Endometrial microvascular endothelial cells (primary cell): Measurements from ENCODE around the gene POLR2E. TPM values are rescaled to one million over a fixed set of nuclear protein-coding genes. Genes with fewer than 3 reads are reported as not detected.

Experiments
- in situ Hi-C: cut with HindIII; loops from 2 replicates; pipeline ENCODE4 v1.10.0; 2017; ENCODE audit warnings: low sequenced_read_pairs, low pct_unique_long_range_greater_than_20kb; ENCODE audit errors: inconsistent ontology term
- total RNA-seq: library from RNA; depleted of rRNA; stranded (reverse); fragments of >200 nt; gene quantifications from one replicate; pipeline ENCODE4 v1.2.3, GENCODE V29; 2015; ENCODE audit errors: inconsistent ontology term

Gene POLR2E
- total RNA-seq, 1 donor from 2014 or later, result 304 TPM

DNA sequence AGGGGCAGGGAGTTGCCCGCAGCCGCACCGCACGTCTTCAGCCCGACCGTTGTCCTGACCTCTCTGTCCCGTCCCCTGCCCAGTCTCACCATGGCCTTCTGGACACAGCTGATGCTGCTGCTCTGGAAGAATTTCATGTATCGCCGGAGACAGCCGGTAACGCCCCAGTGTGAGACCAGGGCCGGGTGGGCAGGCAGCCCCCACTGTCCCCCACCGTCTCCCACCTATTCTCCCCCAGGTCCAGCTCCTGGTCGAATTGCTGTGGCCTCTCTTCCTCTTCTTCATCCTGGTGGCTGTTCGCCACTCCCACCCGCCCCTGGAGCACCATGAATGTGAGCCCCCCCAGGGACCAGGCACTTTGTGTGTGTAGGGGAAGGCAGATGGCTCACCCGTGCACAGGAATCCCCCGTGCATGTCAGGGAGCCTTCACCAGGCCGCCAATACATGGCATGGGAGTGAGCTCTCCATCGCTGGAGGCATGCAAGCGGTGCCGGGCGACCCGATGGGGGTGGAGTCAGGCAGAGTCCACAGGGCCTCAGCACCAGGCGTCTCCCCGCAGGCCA lies 53.8 kb downstream of the POLR2E start:
- in situ Hi-C loops, result no loop called here

DNA sequence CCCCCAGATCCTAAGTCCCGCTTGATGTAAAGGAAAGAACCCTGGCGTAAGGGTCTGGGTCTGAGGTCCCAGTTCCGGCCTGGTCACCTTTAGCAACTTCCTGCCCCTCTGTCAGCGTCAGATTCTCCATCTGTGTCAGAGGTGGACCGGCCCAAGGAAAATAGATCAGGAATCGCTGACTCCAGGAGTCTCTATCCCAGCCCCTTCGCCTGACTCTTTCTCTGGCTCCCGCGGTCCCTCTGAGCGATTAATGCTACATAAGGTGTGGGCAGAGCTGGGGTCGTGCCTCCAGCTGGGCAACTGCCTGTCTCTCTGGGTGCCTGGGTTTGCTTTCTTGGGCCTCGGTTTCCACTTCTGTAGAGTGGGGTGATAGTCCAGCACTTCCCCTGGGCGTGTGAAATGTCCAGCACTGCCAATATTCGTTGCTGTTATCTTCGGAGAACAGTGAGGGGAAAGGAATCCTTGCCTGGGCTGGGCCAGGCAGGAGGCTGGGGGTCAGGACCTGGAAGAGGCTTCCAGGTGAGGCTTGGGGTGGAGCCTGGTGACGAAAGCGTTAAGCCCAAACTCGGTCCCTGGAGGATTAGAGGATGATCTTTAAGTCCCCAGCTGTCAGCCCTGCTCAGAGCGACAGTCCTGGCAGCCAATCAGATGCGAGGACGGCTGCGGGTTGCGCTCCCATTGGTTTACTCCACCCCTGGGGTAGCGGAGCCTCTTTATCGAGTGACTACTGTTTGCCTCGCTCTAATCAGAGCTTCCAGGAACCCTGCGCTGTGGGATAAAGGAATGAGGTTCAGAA lies 54.5 kb downstream of the POLR2E start:
- in situ Hi-C loops, result no loop called here

DNA sequence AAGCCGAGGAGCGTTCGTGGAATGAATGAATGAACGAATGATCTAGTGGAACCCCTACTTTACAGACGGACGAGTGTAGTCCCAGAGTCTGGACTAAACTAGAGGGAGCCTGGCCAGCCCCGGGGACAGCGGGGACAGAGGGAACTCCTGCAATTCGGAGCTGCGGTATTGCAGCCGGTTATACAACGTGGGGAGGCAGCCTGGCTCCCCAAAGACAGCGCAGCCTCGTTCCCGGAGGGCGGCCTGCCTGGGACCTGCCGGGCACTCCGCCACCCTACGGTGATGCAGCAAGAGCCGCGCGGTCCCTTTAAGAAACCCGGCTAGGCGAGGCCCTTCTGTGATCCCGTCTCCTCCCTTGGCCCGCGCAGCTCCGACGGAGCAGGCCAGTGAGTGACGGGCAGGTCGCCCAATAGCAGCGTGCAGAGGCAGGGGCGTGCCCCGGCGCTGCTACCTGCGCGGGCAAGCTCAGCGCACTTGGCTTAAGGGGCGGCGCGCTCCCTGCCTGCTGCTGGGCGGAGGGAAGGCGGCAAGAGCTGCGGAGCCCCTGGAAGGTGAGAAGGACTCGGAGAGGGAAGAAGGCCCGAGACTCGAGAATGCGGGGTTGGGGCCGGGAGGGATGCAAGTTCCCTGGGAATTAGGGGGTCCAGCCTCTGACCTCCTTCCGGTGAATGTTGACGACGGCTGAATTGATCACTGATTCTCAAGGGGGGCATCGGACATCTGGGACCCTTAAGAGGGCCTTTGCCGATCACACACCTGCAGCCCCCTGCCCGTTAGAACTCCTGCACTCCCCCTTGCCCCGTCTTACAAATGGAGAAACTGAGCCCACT lies 55.3 kb downstream of the POLR2E start, which contains the start of gene ABCA7:
Gene ABCA7, plus strand, starts transcription at position 462 of the 830 bp plus-strand sequence. CDS start 1,255 bp downstream, outside the sequence.
- in situ Hi-C loops, result no loop called here

DNA sequence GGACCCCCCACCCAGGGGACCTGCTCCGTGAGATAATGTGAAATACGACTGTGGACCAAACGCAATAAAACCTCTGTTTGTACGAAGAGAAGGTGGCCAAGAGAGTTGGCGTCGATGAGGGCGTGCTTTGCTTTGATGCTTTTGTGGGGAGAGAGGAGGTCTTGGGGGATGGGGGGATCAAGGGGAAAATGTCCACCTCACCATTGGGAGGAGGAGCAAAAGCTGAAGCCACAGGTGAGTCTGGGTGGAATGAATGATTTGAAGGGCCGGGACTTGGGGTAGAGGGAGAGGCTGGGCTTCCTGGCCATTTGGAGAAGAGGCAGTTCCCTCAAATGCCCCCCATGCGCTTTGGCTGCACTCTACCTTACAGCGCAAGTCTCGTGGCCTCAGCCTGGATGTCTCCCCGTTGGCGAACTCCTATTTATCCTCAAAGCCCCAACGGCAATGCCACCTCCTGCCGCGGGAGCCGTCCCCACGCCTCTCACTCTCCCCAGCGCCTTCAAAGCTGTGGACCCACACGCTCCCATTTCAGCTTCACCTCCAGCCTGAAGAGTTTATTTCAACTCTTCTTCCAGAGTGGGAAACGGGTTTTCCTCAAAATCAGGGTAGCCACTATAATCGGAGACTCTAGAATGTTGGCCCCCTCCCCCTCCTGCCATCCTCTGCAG lies 56.1 kb downstream of the POLR2E start:
- in situ Hi-C loops, result no loop called here

DNA sequence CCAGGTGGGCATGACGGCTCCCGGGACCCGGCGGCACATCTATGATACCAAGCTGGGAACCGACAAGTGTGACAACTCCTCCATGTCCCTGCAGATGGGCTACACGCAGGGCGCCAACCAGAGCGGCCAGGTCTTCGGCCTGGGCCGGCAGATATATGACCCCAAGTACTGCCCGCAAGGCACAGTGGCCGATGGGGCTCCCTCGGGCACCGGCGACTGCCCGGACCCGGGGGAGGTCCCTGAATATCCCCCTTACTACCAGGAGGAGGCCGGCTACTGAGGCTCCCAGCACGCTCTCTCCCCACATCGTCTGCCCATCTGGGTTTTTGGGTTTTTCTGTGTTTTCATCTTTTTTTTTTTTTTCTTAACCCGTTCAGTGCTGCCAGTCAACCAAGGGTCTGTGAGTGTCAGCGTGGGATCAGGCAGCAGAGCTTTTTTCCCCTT lies 57.5 kb downstream of the POLR2E start:
- in situ Hi-C loops, result no loop called here

Other genes starting within 250 kb of the POLR2E start
- not detected for gene ELANE, start 243.1 kb downstream of the POLR2E start, total RNA-seq
- gene CFD, start 235.7 kb downstream of the POLR2E start, total RNA-seq, result 5.4 TPM
- gene MED16, start 202.2 kb downstream of the POLR2E start, total RNA-seq, result 48.9 TPM
- gene RNU6-9, start 201.9 kb downstream of the POLR2E start, total RNA-seq, result not detected
- gene R3HDM4, start 182.2 kb downstream of the POLR2E start, total RNA-seq, result 52.3 TPM
- not detected for gene KISS1R, start 178.0 kb downstream of the POLR2E start, total RNA-seq
- gene ARID3A, start 169.3 kb downstream of the POLR2E start, total RNA-seq, result 9.1 TPM
- gene WDR18, start 111.0 kb downstream of the POLR2E start, total RNA-seq, result 49.7 TPM
- not detected for gene GRIN3B, start 95.0 kb downstream of the POLR2E start, total RNA-seq
- gene TMEM259, start 74.3 kb downstream of the POLR2E start, total RNA-seq, result 124 TPM
- gene RNU6-2, start 73.9 kb downstream of the POLR2E start, total RNA-seq, result not detected
- gene CNN2, start 68.8 kb downstream of the POLR2E start, total RNA-seq, result 237 TPM
- gene ABCA7, start 55.3 kb downstream of the POLR2E start, total RNA-seq, result 1.8 TPM
- gene ARHGAP45, start 28.2 kb downstream of the POLR2E start, total RNA-seq, result 14.0 TPM
- gene GPX4, start 8.6 kb upstream of the POLR2E start, total RNA-seq, result 459 TPM
- 33.0 TPM for gene SBNO2, start 78.9 kb upstream of the POLR2E start, total RNA-seq
- gene STK11, start 110.4 kb upstream of the POLR2E start, total RNA-seq, result 67.1 TPM
- gene CBARP, start 142.6 kb upstream of the POLR2E start, total RNA-seq, result 0.74 TPM
- gene ATP5F1D, start 146.4 kb upstream of the POLR2E start, total RNA-seq, result 75.4 TPM
- gene MIDN, start 153.2 kb upstream of the POLR2E start, total RNA-seq, result 13.8 TPM
- 235 TPM for gene CIRBP, start 174.0 kb upstream of the POLR2E start, total RNA-seq
- gene FAM174C, start 180.2 kb upstream of the POLR2E start, total RNA-seq, result 83.3 TPM
- not detected for gene EFNA2, start 190.5 kb upstream of the POLR2E start, total RNA-seq